ACC112 (cell line): ENCODE measurements around the gene CCDC175.

ENCODE experiments used
- H2AFZ ChIP-seq: fragments of 200-600 bp; sonication (generic); one replicate; pipeline ENCODE4 v1.6.0; 2017; ENCODE audit warnings: antibody characterized with exemption, low read length; ENCODE audit not compliant: unreplicated experiment
- H3K27ac ChIP-seq: fragments of 200-600 bp; sonication (generic); 2 replicates; pipeline ENCODE4 v1.5.1; 2014; ENCODE audit warnings: low read depth, mild to moderate bottlenecking, antibody characterized with exemption, low read length, moderate library complexity
- H3K27me3 ChIP-seq: fragments of 200-600 bp; sonication (generic); 2 replicates; pipeline ENCODE4 v1.6.1; 2014; ENCODE audit warnings: mild to moderate bottlenecking, antibody characterized with exemption, low read length, moderate library complexity, mixed read lengths; ENCODE audit not compliant: insufficient read depth
- H3K36me3 ChIP-seq: fragments of 200-600 bp; sonication (generic); 2 replicates; pipeline ENCODE4 v1.6.1; 2016; ENCODE audit warnings: mild to moderate bottlenecking, antibody characterized with exemption, low read length, moderate library complexity, mixed read lengths; ENCODE audit not compliant: insufficient read depth
- H3K4me1 ChIP-seq: fragments of 200-600 bp; sonication (generic); one replicate; pipeline ENCODE4 v1.6.1; 2016; ENCODE audit warnings: low read length, mixed read lengths; ENCODE audit not compliant: insufficient read depth, unreplicated experiment, control insufficient read depth
- H3K4me3 ChIP-seq: fragments of 200-600 bp; sonication (generic); 2 replicates; pipeline ENCODE4 v1.5.1; 2014; ENCODE audit warnings: mild to moderate bottlenecking, low read depth, low read length
- H3K79me2 ChIP-seq: fragments of 200-600 bp; sonication (generic); one replicate; pipeline ENCODE4 v1.6.0; 2016; ENCODE audit warnings: low read length; ENCODE audit not compliant: control insufficient read depth, unreplicated experiment, insufficient read depth

Gene CCDC175

GRCh38 chr14:59509101-59509500 is 67.5 kb downstream of the CCDC175 start:
- Histone ChIP-seq H3K27me3 (peaks cover 16% of the 10 kb centered on the region; the same call in 1 of the 2 replicates), H3K36me3 (peaks cover 4% of the 10 kb centered on the region; the same call in 1 of the 2 replicates), H3K27ac (no peak overlapping the region)

GRCh38 chr14:59507752-59508103 is 68.9 kb downstream of the CCDC175 start:
- H3K27me3 ChIP-seq: peaks cover 14% of the 10 kb centered on the region; the same call in 1 of the 2 replicates
- H3K27ac ChIP-seq: no peak overlapping the region
- no peak overlapping the region for H2AFZ ChIP-seq
- peaks cover 4% of the 10 kb centered on the region for H3K4me1 ChIP-seq
- H3K4me3 ChIP-seq: no peak overlapping the region
- H3K79me2 ChIP-seq: no peaks in the 10 kb centered on the region
- H3K36me3 ChIP-seq: peaks cover 4% of the 10 kb centered on the region; the same call in 1 of the 2 replicates

More at GRCh38 chr14:59509101-59509500, 67.5 kb downstream of the CCDC175 start:
- peaks cover 4% of the 10 kb centered on the region for H3K4me1 ChIP-seq
- no peak overlapping the region for H2AFZ ChIP-seq
- no peak overlapping the region for H3K4me3 ChIP-seq
- H3K79me2 ChIP-seq: no peaks in the 10 kb centered on the region

GRCh38 chr14:59507063-59507751 is 69.4 kb downstream of the CCDC175 start:
- Histone ChIP-seq H3K4me3 (no peak overlapping the region), H3K79me2 (no peaks in the 10 kb centered on the region), H3K27me3 (peaks cover 10% of the 10 kb centered on the region; the same call in 1 of the 2 replicates), H2AFZ (no peak overlapping the region), H3K27ac (no peak overlapping the region), H3K4me1 (peaks cover 4% of the 10 kb centered on the region), H3K36me3 (peaks cover 4% of the 10 kb centered on the region; the same call in 1 of the 2 replicates)

- H3K36me3 ChIP-seq: peaks cover 9% of the 10 kb centered on the region
- H3K79me2 ChIP-seq: no peaks in the 10 kb centered on the region
- no peak overlapping the region for H3K27ac ChIP-seq
- H2AFZ ChIP-seq: no peak overlapping the region
- H3K4me3 ChIP-seq: no peak overlapping the region
- H3K27me3 ChIP-seq: no peaks in the 10 kb centered on the region
- H3K4me1 ChIP-seq: no peaks in the 10 kb centered on the region
Observed at GRCh38 chr14:59503256-59503655, 73.4 kb downstream of the CCDC175 start.

GRCh38 chr14:59500732-59501131 is 75.9 kb downstream of the CCDC175 start:
- Histone ChIP-seq H3K27me3 (no peaks in the 10 kb centered on the region), H3K4me3 (no peak overlapping the region), H3K79me2 (no peaks in the 10 kb centered on the region), H3K36me3 (peaks cover 10% of the 10 kb centered on the region), H3K27ac (no peak overlapping the region), H3K4me1 (no peaks in the 10 kb centered on the region), H2AFZ (no peak overlapping the region)

GRCh38 chr14:59492384-59492783 is 84.2 kb downstream of the CCDC175 start:
- peaks cover 9% of the 10 kb centered on the region for H3K79me2 ChIP-seq

GRCh38 chr14:59490756-59491155 is 85.9 kb downstream of the CCDC175 start:
- Histone ChIP-seq H3K4me3 (no peak overlapping the region), H2AFZ (no peak overlapping the region), H3K4me1 (no peaks in the 10 kb centered on the region), H3K27me3 (no peaks in the 10 kb centered on the region), H3K79me2 (peaks cover 19% of the 10 kb centered on the region), H3K27ac (no peak overlapping the region), H3K36me3 (peaks cover 51% of the 10 kb centered on the region)

More at GRCh38 chr14:59492384-59492783, 84.2 kb downstream of the CCDC175 start:
- H3K36me3 ChIP-seq: peaks cover 51% of the 10 kb centered on the region
- H3K4me1 ChIP-seq: no peaks in the 10 kb centered on the region
- no peaks in the 10 kb centered on the region for H3K27me3 ChIP-seq
- H2AFZ ChIP-seq: no peak overlapping the region
- H3K4me3 ChIP-seq: no peak overlapping the region
- H3K27ac ChIP-seq: no peak overlapping the region

- H3K4me1 ChIP-seq: peaks cover 24% of the 10 kb centered on the region
- peak overlapping the region; percentile 61 for H2AFZ ChIP-seq
- peak overlapping the region; percentile 97 for H3K27ac ChIP-seq
- peaks cover 28% of the 10 kb centered on the region for H3K36me3 ChIP-seq
- peak overlapping the region; percentile 100 for H3K4me3 ChIP-seq
- H3K27me3 ChIP-seq: no peaks in the 10 kb centered on the region
- peaks cover 77% of the 10 kb centered on the region for H3K79me2 ChIP-seq
Observed at GRCh38 chr14:59484639-59485175, 91.9 kb downstream of the CCDC175 start.

GRCh38 chr14:59483819-59484638 is 92.6 kb downstream of the CCDC175 start, which contains the start of the genes JKAMP and L3HYPDH:
JKAMP (plus strand) TSS chr14:59484517; CDS start chr14:59484590, 73 bp downstream.
L3HYPDH (minus strand) TSS chr14:59484408; CDS start chr14:59484316, 92 bp downstream.
- H2AFZ ChIP-seq: peak within 1 kb of the TSS; percentile 73
- H3K27me3 ChIP-seq: no peaks in the 10 kb centered on the region
- H3K4me1 ChIP-seq: peaks cover 24% of the 10 kb centered on the region
- peak within 1 kb of the TSS; percentile 97 for H3K27ac ChIP-seq
- H3K79me2 ChIP-seq: peaks cover 84% of the 10 kb centered on the region
- H3K36me3 ChIP-seq: peaks cover 27% of the 10 kb centered on the region
- H3K4me3 ChIP-seq: peak within 1 kb of the TSS; percentile 100

GRCh38 chr14:59483363-59483762 is 93.2 kb downstream of the CCDC175 start:
- Histone ChIP-seq H3K79me2 (peaks cover 88% of the 10 kb centered on the region), H3K27ac (peak overlapping the region; percentile 97), H3K4me1 (peaks cover 24% of the 10 kb centered on the region), H3K36me3 (peaks cover 26% of the 10 kb centered on the region), H2AFZ (peak overlapping the region; percentile 73), H3K27me3 (no peaks in the 10 kb centered on the region), H3K4me3 (peak overlapping the region; percentile 100)
